ENCODE results near the gene TMEM120A. TPM values are rescaled to one million over a fixed set of nuclear protein-coding genes. Genes with fewer than 3 reads are reported as not detected.
A peak's percentile ranks its signal among the peaks of the same experiment; 100 is the strongest.

The TMEM120A gene
- total RNA-seq, 1 donor from 2014 or later = 163 TPM

- H3K27me3 ChIP-seq (ENCODE audit: low read depth) = no peaks in the 10 kb centered on the region
- peak overlapping the region; percentile 99 for H3K27ac ChIP-seq (replicated peaks)
- H3K36me3 ChIP-seq = peaks cover 4% of the 10 kb centered on the region
- peak overlapping the region; percentile 99 for H3K4me3 ChIP-seq
- H3K9me3 ChIP-seq (replicated peaks) = no peaks in the 10 kb centered on the region
- DNase-seq = peak; percentile 78
- peaks cover 64% of the 10 kb centered on the region for H3K4me1 ChIP-seq
- intact Hi-C loops (cut with micrococcal nuclease) = no loop called here
- TF ChIP-seq CTCF (IDR thresholded peaks at IDR 0.05; ENCODE audit: borderline replicate concordance) = no peak
Observed at GRCh38 chr7:75993689-75994387, 557 bp downstream of the TMEM120A start.

- peaks cover 64% of the 10 kb centered on the region for H3K4me1 ChIP-seq
- H3K27me3 ChIP-seq (ENCODE audit: low read depth) = no peaks in the 10 kb centered on the region
- H3K9me3 ChIP-seq (replicated peaks) = no peaks in the 10 kb centered on the region
- DNase-seq = no peak
- H3K27ac ChIP-seq (replicated peaks) = peak overlapping the region; percentile 99
- intact Hi-C loops (cut with micrococcal nuclease) = no loop called here
- no peak for TF ChIP-seq CTCF (IDR thresholded peaks at IDR 0.05; ENCODE audit: borderline replicate concordance)
- no peak overlapping the region for H3K4me3 ChIP-seq
- peaks cover 15% of the 10 kb centered on the region for H3K36me3 ChIP-seq
Observed at GRCh38 chr7:75992083-75992755, 2.2 kb downstream of the TMEM120A start.

GRCh38 chr7:75991531-75992082, 2.8 kb downstream of the TMEM120A start:
- Histone ChIP-seq H3K27me3 (ENCODE audit: low read depth) (no peaks in the 10 kb centered on the region), H3K4me3 (no peak overlapping the region), H3K27ac (replicated peaks) (peak overlapping the region; percentile 99), H3K36me3 (peaks cover 21% of the 10 kb centered on the region), H3K9me3 (replicated peaks) (no peaks in the 10 kb centered on the region), H3K4me1 (peaks cover 64% of the 10 kb centered on the region)
- TF ChIP-seq CTCF (IDR thresholded peaks at IDR 0.05; ENCODE audit: borderline replicate concordance) = no peak
- intact Hi-C loops (cut with micrococcal nuclease) = no loop called here
- DNase-seq = no peak

GRCh38 chr7:75989500-75990388, 4.7 kb downstream of the TMEM120A start:
- TF ChIP-seq CTCF (IDR thresholded peaks at IDR 0.05; ENCODE audit: borderline replicate concordance) = no peak
- H3K4me3 ChIP-seq = peak overlapping the region; percentile 29
- H3K4me1 ChIP-seq = peaks cover 70% of the 10 kb centered on the region
- intact Hi-C loops (cut with micrococcal nuclease) = no loop called here
- H3K27me3 ChIP-seq (ENCODE audit: low read depth) = no peaks in the 10 kb centered on the region
- no peaks in the 10 kb centered on the region for H3K9me3 ChIP-seq (replicated peaks)
- peak; percentile 65 for DNase-seq
- H3K36me3 ChIP-seq = peaks cover 36% of the 10 kb centered on the region
- H3K27ac ChIP-seq (replicated peaks) = peak overlapping the region; percentile 99
